ENCODE data around the gene SLF1.

The SLF1 gene

GRCh38 chr5:94627191-94627590 lies 8.7 kb downstream of the SLF1 start:
- no peak for TF ChIP-seq CTCF (IDR thresholded peaks at IDR 0.05; ENCODE audit: low read depth, low read length)
- DNase-seq (ENCODE audit: low read depth in 2 of 2) = no peak
- no peak overlapping the region for H3K4me3 ChIP-seq (replicated peaks in 1 of 2; ENCODE audit: low read depth in 2 of 2, low read length in 2 of 2)

- TF ChIP-seq CTCF (IDR thresholded peaks at IDR 0.05; ENCODE audit: low read depth, low read length) = no peak
- no peak overlapping the region for H3K4me3 ChIP-seq (replicated peaks in 1 of 2; ENCODE audit: low read depth in 2 of 2, low read length in 2 of 2)
- no peak for DNase-seq (ENCODE audit: low read depth in 2 of 2)
These were observed 13.6 kb downstream of the SLF1 start for GRCh38 chr5:94632024-94632423.

- TF ChIP-seq CTCF (IDR thresholded peaks at IDR 0.05; ENCODE audit: low read depth, low read length) = no peak
These were observed 21.7 kb downstream of the SLF1 start for GRCh38 chr5:94640176-94640575.

GRCh38 chr5:94645053-94645452 lies 26.6 kb downstream of the SLF1 start:
- no peak for DNase-seq (ENCODE audit: low read depth in 2 of 2)
- TF ChIP-seq CTCF (IDR thresholded peaks at IDR 0.05; ENCODE audit: low read depth, low read length) = no peak

More at GRCh38 chr5:94640176-94640575, 21.7 kb downstream of the SLF1 start:
- H3K4me3 ChIP-seq (replicated peaks in 1 of 2; ENCODE audit: low read depth in 2 of 2, low read length in 2 of 2) = no peak overlapping the region
- DNase-seq (ENCODE audit: low read depth in 2 of 2) = no peak

GRCh38 chr5:94646758-94647157 lies 28.3 kb downstream of the SLF1 start:
- TF ChIP-seq CTCF (IDR thresholded peaks at IDR 0.05; ENCODE audit: low read depth, low read length) = no peak
- no peak overlapping the region for H3K4me3 ChIP-seq (replicated peaks in 1 of 2; ENCODE audit: low read depth in 2 of 2, low read length in 2 of 2)
- DNase-seq (ENCODE audit: low read depth in 2 of 2) = no peak

More at GRCh38 chr5:94645053-94645452, 26.6 kb downstream of the SLF1 start:
- H3K4me3 ChIP-seq (replicated peaks in 1 of 2; ENCODE audit: low read depth in 2 of 2, low read length in 2 of 2) = no peak overlapping the region

- no peak for TF ChIP-seq CTCF (IDR thresholded peaks at IDR 0.05; ENCODE audit: low read depth, low read length)
- H3K4me3 ChIP-seq (replicated peaks in 1 of 2; ENCODE audit: low read depth in 2 of 2, low read length in 2 of 2) = no peak overlapping the region
- no peak for DNase-seq (ENCODE audit: low read depth in 2 of 2)
These were observed 31.4 kb downstream of the SLF1 start for GRCh38 chr5:94649874-94650273.

GRCh38 chr5:94658272-94658671 lies 39.8 kb downstream of the SLF1 start:
- H3K4me3 ChIP-seq (replicated peaks in 1 of 2; ENCODE audit: low read depth in 2 of 2, low read length in 2 of 2) = no peak overlapping the region
- no peak for DNase-seq (ENCODE audit: low read depth in 2 of 2)
- TF ChIP-seq CTCF (IDR thresholded peaks at IDR 0.05; ENCODE audit: low read depth, low read length) = no peak
